Measurements from ENCODE around the gene CNTNAP5.

Gene CNTNAP5

GRCh38 chr2:124886216-124886615, 861.1 kb downstream of the CNTNAP5 start:
- no peaks in the 10 kb centered on the region for H3K9me3 ChIP-seq (ENCODE audit: control insufficient read depth, low read length)
- no peaks in the 10 kb centered on the region for H3K27me3 ChIP-seq (ENCODE audit: control insufficient read depth, insufficient read depth, low read length)
- H3K4me3 ChIP-seq (ENCODE audit: low read depth, low read length) = no peak overlapping the region
- H3K79me2 ChIP-seq = no peaks in the 10 kb centered on the region
- H3K4me2 ChIP-seq (ENCODE audit: low read length) = no peak overlapping the region
- H3K27ac ChIP-seq = no peak overlapping the region
- H2AFZ ChIP-seq = no peak overlapping the region
- TF ChIP-seq CTCF (IDR thresholded peaks at IDR 0.05) = no peak
- no peak overlapping the region for H3K9ac ChIP-seq
- H3K4me1 ChIP-seq = no peaks in the 10 kb centered on the region
- no peaks in the 10 kb centered on the region for H3K36me3 ChIP-seq (ENCODE audit: control insufficient read depth, insufficient read depth, low read length)

- H3K4me2 ChIP-seq (ENCODE audit: low read length) = no peak overlapping the region
- no peaks in the 10 kb centered on the region for H3K36me3 ChIP-seq (ENCODE audit: control insufficient read depth, insufficient read depth, low read length)
- H3K4me1 ChIP-seq = no peaks in the 10 kb centered on the region
- no peak overlapping the region for H3K9ac ChIP-seq
- H3K4me3 ChIP-seq (ENCODE audit: low read depth, low read length) = no peak overlapping the region
- no peak for TF ChIP-seq CTCF (IDR thresholded peaks at IDR 0.05)
- H2AFZ ChIP-seq = no peak overlapping the region
- H3K9me3 ChIP-seq (ENCODE audit: control insufficient read depth, low read length) = no peaks in the 10 kb centered on the region
- no peak overlapping the region for H3K27ac ChIP-seq
- no peaks in the 10 kb centered on the region for H3K27me3 ChIP-seq (ENCODE audit: control insufficient read depth, insufficient read depth, low read length)
- H3K79me2 ChIP-seq = no peaks in the 10 kb centered on the region
These were observed 862.4 kb downstream of the CNTNAP5 start for GRCh38 chr2:124887466-124887865.

- H3K27me3 ChIP-seq (ENCODE audit: control insufficient read depth, insufficient read depth, low read length) = no peaks in the 10 kb centered on the region
- no peaks in the 10 kb centered on the region for H3K9me3 ChIP-seq (ENCODE audit: control insufficient read depth, low read length)
- no peak overlapping the region for H3K9ac ChIP-seq
- no peaks in the 10 kb centered on the region for H3K36me3 ChIP-seq (ENCODE audit: control insufficient read depth, insufficient read depth, low read length)
- H3K4me3 ChIP-seq (ENCODE audit: low read depth, low read length) = no peak overlapping the region
- no peaks in the 10 kb centered on the region for H3K79me2 ChIP-seq
- no peaks in the 10 kb centered on the region for H3K4me1 ChIP-seq
- no peak for TF ChIP-seq CTCF (IDR thresholded peaks at IDR 0.05)
- no peak overlapping the region for H3K4me2 ChIP-seq (ENCODE audit: low read length)
- no peak overlapping the region for H2AFZ ChIP-seq
- H3K27ac ChIP-seq = no peak overlapping the region
These were observed 863.3 kb downstream of the CNTNAP5 start for GRCh38 chr2:124888431-124888830.

GRCh38 chr2:124894199-124894598, 869.1 kb downstream of the CNTNAP5 start:
- H3K4me3 ChIP-seq (ENCODE audit: low read depth, low read length) = no peak overlapping the region
- H3K27ac ChIP-seq = no peak overlapping the region
- TF ChIP-seq CTCF (IDR thresholded peaks at IDR 0.05) = no peak
- H3K9ac ChIP-seq = no peak overlapping the region
- no peaks in the 10 kb centered on the region for H3K79me2 ChIP-seq
- no peaks in the 10 kb centered on the region for H3K36me3 ChIP-seq (ENCODE audit: control insufficient read depth, insufficient read depth, low read length)
- no peaks in the 10 kb centered on the region for H3K27me3 ChIP-seq (ENCODE audit: control insufficient read depth, insufficient read depth, low read length)
- H3K4me1 ChIP-seq = no peaks in the 10 kb centered on the region
- no peak overlapping the region for H3K4me2 ChIP-seq (ENCODE audit: low read length)
- H3K9me3 ChIP-seq (ENCODE audit: control insufficient read depth, low read length) = no peaks in the 10 kb centered on the region
- H2AFZ ChIP-seq = no peak overlapping the region

GRCh38 chr2:124898827-124899226, 873.7 kb downstream of the CNTNAP5 start:
- Histone ChIP-seq H3K79me2 (no peaks in the 10 kb centered on the region), H3K4me2 (ENCODE audit: low read length) (no peak overlapping the region), H3K4me3 (ENCODE audit: low read depth, low read length) (no peak overlapping the region), H3K27me3 (ENCODE audit: control insufficient read depth, insufficient read depth, low read length) (no peaks in the 10 kb centered on the region), H2AFZ (no peak overlapping the region), H3K4me1 (no peaks in the 10 kb centered on the region), H3K27ac (no peak overlapping the region), H3K36me3 (ENCODE audit: control insufficient read depth, insufficient read depth, low read length) (no peaks in the 10 kb centered on the region), H3K9me3 (ENCODE audit: control insufficient read depth, low read length) (no peaks in the 10 kb centered on the region), H3K9ac (no peak overlapping the region)
- no peak for TF ChIP-seq CTCF (IDR thresholded peaks at IDR 0.05)
